Esophagus muscularis mucosa (tissue), 4 donors: ENCODE data around the gene FOXL2NB. TPM values are rescaled to one million over a fixed set of nuclear protein-coding genes. Genes with fewer than 3 reads are reported as not detected.

Source experiments
- DNase-seq: peaks from one replicate; pipeline ENCODE4 v3.0.0-alpha.2; 2017; ENCODE audit errors: extremely low spot score
- H3K27ac ChIP-seq, 4 donors: fragments of 200-600 bp; sonication (generic); replicated peaks in 1 of 4; 1 replicate in 3 of 4; 2 replicates in 1 of 4; pipeline ENCODE4 v1.5.1; 2016 to 2019; ENCODE audit warnings: mild to moderate bottlenecking in 1 of 4
- H3K27me3 ChIP-seq, 4 donors: fragments of 200-600 bp; sonication (generic); one replicate each; pipeline versions ENCODE4 v1.5.1 to v1.6.0; 2016 to 2019
- H3K36me3 ChIP-seq, 4 donors: fragments of 200-600 bp; sonication (generic); one replicate each; pipeline ENCODE4 v1.5.1; 2016 to 2019
- H3K4me1 ChIP-seq, 4 donors: fragments of 200-600 bp; sonication (generic); one replicate each; pipeline ENCODE4 v1.5.1; 2016 to 2019
- H3K4me3 ChIP-seq, 4 donors: fragments of 200-600 bp; sonication (generic); 1 replicate in 2 of 4; 2 replicates in 2 of 4; pipeline ENCODE4 v1.5.1; 2016 to 2019; ENCODE audit warnings: mild to moderate bottlenecking in 4 of 4, moderate library complexity in 1 of 4
- H3K9me3 ChIP-seq, 4 donors: fragments of 200-600 bp; sonication (generic); 1 replicate in 3 of 4; 2 replicates in 1 of 4; pipeline ENCODE4 v1.5.1; 2016 to 2019
- EP300 ChIP-seq: sonication (generic); formaldehyde crosslinking; IDR thresholded peaks from one replicate; pipeline ENCODE4 v1.6.1; 2017; ENCODE audit warnings: antibody characterized with exemption
- POLR2A ChIP-seq: fragments of 450-650 bp; IDR thresholded peaks from one replicate; pipeline ENCODE4 v1.6.1; 2017; ENCODE audit warnings: antibody characterized with exemption, moderate library complexity, mild to moderate bottlenecking, low read depth
- POLR2AphosphoS5 ChIP-seq, 2 donors: sonication (generic); formaldehyde crosslinking; IDR thresholded peaks; one replicate each; pipeline ENCODE4 v1.6.1; 2017; ENCODE audit warnings: antibody characterized with exemption in 2 of 2
- WGBS: methylation state at CpG from one replicate; pipeline ENCODE4 v1.1.5; 2018; 5-methylcytosine and 5-hydroxymethylcytosine counted together
- intact Hi-C: fragments of 100-400 bp; cut with DNase I; formaldehyde crosslinking; loops from one replicate; pipeline ENCODE4 v1.15.1; 2023
- total RNA-seq, 4 donors: library from RNA; depleted of rRNA; stranded (reverse); fragments of >200 nt; gene quantifications; one replicate each; pipeline versions ENCODE4 v1.1.0 to v1.2.1, GENCODE V29; 2016
- TF ChIP-seq, protein P1 (sequence below), 3 experiments: fragments of 200-600 bp in 2 of 3; fragments of 450-650 bp in 1 of 3; sonication (generic) in 2 of 3; IDR thresholded peaks; one replicate each; pipeline ENCODE4 v1.5.1; 2017 to 2019; ENCODE audit warnings: antibody characterized with exemption in 3 of 3, mild to moderate bottlenecking in 2 of 3, moderate library complexity in 1 of 3

The FOXL2NB gene
- total RNA-seq, 4 donors from 2014 or later = not detected

DNA sequence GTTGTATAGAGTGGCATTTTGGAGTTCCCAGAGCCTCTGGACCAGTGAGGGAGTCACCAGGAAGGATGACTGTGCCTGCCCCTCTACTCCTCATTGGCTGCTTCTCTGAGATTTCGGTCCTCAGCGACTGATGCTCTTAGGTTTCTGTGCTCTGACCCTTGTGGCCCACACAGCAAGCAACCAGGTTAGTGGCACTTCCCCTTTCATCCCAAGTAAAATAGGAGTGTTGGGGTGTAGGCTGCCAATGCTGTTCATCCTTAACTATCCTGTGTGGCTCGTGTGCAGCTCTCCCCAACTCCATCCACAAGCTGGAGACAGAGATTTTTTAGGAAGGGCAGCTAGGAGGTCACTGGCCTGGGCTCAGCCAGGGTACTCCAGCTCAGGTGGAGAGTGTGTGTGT is 37.8 kb downstream of the FOXL2NB start:
- Histone ChIP-seq H3K4me1 (peaks cover 0 to 2% (median under 1%) of the 10 kb centered on the region in 4 donors), H3K4me3 (no peak overlapping the region), H3K36me3 (no peaks in the 10 kb centered on the region), H3K9me3 (no peaks in the 10 kb centered on the region), H3K27me3 (no peaks in the 10 kb centered on the region), H3K27ac (no peak overlapping the region)
- intact Hi-C loops = no loop called here
- TF ChIP-seq, protein P1, sequence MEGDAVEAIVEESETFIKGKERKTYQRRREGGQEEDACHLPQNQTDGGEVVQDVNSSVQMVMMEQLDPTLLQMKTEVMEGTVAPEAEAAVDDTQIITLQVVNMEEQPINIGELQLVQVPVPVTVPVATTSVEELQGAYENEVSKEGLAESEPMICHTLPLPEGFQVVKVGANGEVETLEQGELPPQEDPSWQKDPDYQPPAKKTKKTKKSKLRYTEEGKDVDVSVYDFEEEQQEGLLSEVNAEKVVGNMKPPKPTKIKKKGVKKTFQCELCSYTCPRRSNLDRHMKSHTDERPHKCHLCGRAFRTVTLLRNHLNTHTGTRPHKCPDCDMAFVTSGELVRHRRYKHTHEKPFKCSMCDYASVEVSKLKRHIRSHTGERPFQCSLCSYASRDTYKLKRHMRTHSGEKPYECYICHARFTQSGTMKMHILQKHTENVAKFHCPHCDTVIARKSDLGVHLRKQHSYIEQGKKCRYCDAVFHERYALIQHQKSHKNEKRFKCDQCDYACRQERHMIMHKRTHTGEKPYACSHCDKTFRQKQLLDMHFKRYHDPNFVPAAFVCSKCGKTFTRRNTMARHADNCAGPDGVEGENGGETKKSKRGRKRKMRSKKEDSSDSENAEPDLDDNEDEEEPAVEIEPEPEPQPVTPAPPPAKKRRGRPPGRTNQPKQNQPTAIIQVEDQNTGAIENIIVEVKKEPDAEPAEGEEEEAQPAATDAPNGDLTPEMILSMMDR (IDR thresholded peaks at IDR 0.05) = no peak
- TF ChIP-seq EP300 (no peak), POLR2A (no peak), POLR2AphosphoS5 (IDR thresholded peaks at IDR 0.05) (no peak)
- WGBS = 34% methylated on average over 2 of the region's 3 CpGs
- no peak for DNase-seq

DNA sequence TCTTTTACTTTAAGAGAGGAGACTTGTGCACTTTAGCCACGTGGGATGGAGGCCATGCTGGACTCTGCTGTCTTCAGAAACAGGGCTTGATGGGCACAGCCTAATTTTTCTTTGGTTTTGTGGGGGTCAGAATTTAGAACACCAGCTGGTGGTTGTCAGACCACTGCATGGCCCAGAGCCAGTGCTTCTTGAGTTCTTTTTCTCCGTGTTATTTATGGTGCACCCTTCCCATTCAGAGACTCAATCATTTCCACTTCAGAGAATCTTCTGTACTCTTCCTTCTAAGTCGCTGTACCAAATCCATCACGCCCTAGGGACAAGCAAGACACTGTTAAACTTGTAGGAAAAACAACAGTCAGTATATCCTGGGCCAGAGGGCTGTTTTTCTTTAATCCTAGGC is 38.9 kb downstream of the FOXL2NB start:
- no peak overlapping the region for H3K4me3 ChIP-seq
- H3K27me3 ChIP-seq = no peaks in the 10 kb centered on the region
- no peak for DNase-seq
- H3K4me1 ChIP-seq = no peaks in the 10 kb centered on the region
- 36% methylated on average over 4 of the region's 4 CpGs for WGBS
- no peaks in the 10 kb centered on the region for H3K9me3 ChIP-seq
- intact Hi-C loops = no loop called here
- TF ChIP-seq, protein P1 (IDR thresholded peaks at IDR 0.05) = no peak
- TF ChIP-seq EP300 (no peak), POLR2A (no peak), POLR2AphosphoS5 (IDR thresholded peaks at IDR 0.05) (no peak)
- H3K27ac ChIP-seq = no peak overlapping the region
- H3K36me3 ChIP-seq = no peaks in the 10 kb centered on the region

DNA sequence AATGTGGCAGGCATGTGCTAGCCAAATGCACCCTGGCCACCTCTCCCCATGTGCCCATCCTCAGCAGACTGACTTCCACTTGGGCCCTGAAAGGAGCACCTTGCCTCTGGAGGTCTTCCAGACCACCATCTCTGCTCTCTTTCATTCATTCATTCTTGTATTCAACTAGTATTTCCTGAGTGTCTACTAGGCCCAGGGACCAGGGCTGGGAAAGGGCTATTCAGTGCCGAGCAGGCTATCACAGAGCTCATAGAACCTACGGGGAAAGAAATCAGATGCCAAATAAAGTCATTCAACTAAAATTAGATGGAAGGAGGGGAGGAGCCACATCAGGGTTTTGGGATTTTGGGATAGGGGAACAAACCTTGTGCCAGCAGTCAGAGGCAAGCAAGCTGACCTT is 40.2 kb downstream of the FOXL2NB start:
- TF ChIP-seq EP300 (no peak), POLR2AphosphoS5 (IDR thresholded peaks at IDR 0.05) (no peak), POLR2A (no peak)
- TF ChIP-seq, protein P1 (IDR thresholded peaks at IDR 0.05) = no peak
- no peak overlapping the region for H3K27ac ChIP-seq
- peak; percentile 90 for DNase-seq
- H3K9me3 ChIP-seq = no peaks in the 10 kb centered on the region
- no peaks in the 10 kb centered on the region for H3K27me3 ChIP-seq
- no peak overlapping the region for H3K4me3 ChIP-seq
- 78% methylated on average over 2 of the region's 2 CpGs for WGBS
- no peaks in the 10 kb centered on the region for H3K36me3 ChIP-seq
- no peaks in the 10 kb centered on the region for H3K4me1 ChIP-seq
- intact Hi-C loops = no loop called here

DNA sequence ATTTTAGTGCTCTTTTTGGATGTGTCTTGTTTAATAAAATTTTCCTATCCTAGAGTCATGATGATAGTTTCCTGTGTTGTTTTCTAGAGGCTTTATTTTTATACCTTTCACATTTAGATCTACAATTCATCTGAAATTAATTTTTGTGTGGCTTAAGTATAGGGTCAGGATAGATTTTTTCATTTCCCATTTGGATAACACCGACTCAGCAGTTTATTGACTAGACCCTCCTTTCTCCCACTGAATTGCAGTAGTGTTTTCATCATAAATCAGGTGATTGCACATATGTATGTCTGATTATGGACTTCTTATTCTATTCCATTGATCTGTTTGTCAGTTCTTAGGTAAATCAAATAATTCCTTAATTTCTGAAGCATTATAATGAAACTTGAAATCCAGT is 48.7 kb downstream of the FOXL2NB start:
- TF ChIP-seq, protein P1 (IDR thresholded peaks at IDR 0.05) = no peak
- TF ChIP-seq POLR2AphosphoS5 (IDR thresholded peaks at IDR 0.05) (no peak), EP300 (no peak), POLR2A (no peak)
- H3K4me1 ChIP-seq = no peaks in the 10 kb centered on the region
- H3K9me3 ChIP-seq = peaks cover 0 to 9% (median 2%) of the 10 kb centered on the region in 4 donors
- intact Hi-C loops = no loop called here
- H3K36me3 ChIP-seq = no peaks in the 10 kb centered on the region
- H3K27ac ChIP-seq = no peak overlapping the region
- DNase-seq = no peak
- WGBS = 82% methylated on average over 1 of the region's 1 CpG
- H3K27me3 ChIP-seq = peaks cover 0 to 3% (median 0%) of the 10 kb centered on the region in 4 donors
- no peak overlapping the region for H3K4me3 ChIP-seq

Other genes with a start within 250 kb of the FOXL2NB start
- gene PIK3CB, start 112.3 kb upstream of the FOXL2NB start, total RNA-seq = 10 to 100 TPM; 32.1 to 42.7 (median 36.6) TPM
- under 1 TPM in 2 of 4 donors, not detected in 2; 0.17 to 0.26 TPM for gene FOXL2, start 80 bp upstream of the FOXL2NB start, total RNA-seq
- not detected for gene PRR23A, start 59.1 kb downstream of the FOXL2NB start, total RNA-seq
- not detected for gene PRR23B, start 73.7 kb downstream of the FOXL2NB start, total RNA-seq
- gene PRR23C, start 97.7 kb downstream of the FOXL2NB start, total RNA-seq = not detected